ENCODE data around the gene LGALS9C. TPM values are rescaled to one million over a fixed set of nuclear protein-coding genes. Genes with fewer than 3 reads are reported as not detected.
A peak's percentile ranks its signal among the peaks of the same experiment; 100 is the strongest.
"Not testable (repeated sequence)": the region's sequence is repeated elsewhere in the genome, so short reads cannot be mapped to it uniquely, and the experiment has no call there.

LGALS9C gene
- total and polyA plus RNA-seq, 2 of the 4 experiments (the other 2 are of a cell fraction) = not detected

DNA sequence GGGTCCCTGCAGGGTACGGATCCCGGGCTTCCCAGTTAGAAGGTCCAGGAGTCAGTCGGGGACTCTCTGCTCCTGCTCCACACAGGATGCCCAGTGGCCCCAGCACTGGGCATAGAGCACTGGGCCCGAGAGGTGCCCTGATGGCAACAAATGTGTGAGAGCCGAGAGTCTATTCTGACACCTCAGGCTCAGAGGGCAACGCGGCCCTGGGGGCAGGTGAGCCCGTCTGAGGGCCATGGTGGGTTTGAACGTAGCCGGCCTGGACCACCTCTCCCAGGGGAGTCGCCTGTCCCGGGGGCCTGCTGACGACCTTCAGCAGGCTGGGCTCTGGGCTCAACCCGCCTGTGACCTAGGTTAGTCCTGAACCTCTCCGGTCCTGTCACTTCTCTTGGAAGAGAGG lies 23.2 kb downstream of the LGALS9C start:
- H3K23ac ChIP-seq (ENCODE audit: low read depth, low read length); H3K18ac ChIP-seq (ENCODE audit: low read depth, low read length); BruUV-seq (replicated peaks); H3K4me1 ChIP-seq (ENCODE audit: control insufficient read depth, insufficient read depth, low read length); H3K36me3 ChIP-seq (ENCODE audit: control insufficient read depth, insufficient read depth, low read length); H2BK20ac ChIP-seq (ENCODE audit: low read depth, low read length); H3K9me1 ChIP-seq (ENCODE audit: insufficient read depth, low read length); H3K9me3 ChIP-seq (ENCODE audit: control insufficient read depth, insufficient read depth, low read length); H4K20me1 ChIP-seq (ENCODE audit: insufficient read depth, low read length); H4K91ac ChIP-seq (ENCODE audit: insufficient read depth, low read depth, low read length); H3K79me1 ChIP-seq (ENCODE audit: low read depth in 1 of 2, low read length in 2 of 2); POLR2A ChIA-PET (ENCODE audit: unreplicated experiment); H2AK9ac ChIP-seq (replicated peaks; ENCODE audit: low read depth, low read length, poor library complexity); ATAC-seq (ENCODE audit: low read depth); H3K9ac ChIP-seq (ENCODE audit: low read depth, low read length); H3K27ac ChIP-seq (ENCODE audit: insufficient read depth, low read length); H3K56ac ChIP-seq (ENCODE audit: extremely low read depth, insufficient read depth, low read length); H3K4me3 ChIP-seq (ENCODE audit: insufficient read depth, low read depth, low read length); H2AFZ ChIP-seq (replicated peaks; ENCODE audit: low read length, poor library complexity); H2AK5ac ChIP-seq (ENCODE audit: low read depth, low read length); H2BK15ac ChIP-seq (ENCODE audit: low read depth, low read length); H3K4ac ChIP-seq (ENCODE audit: low read depth, low read length); in situ Hi-C loops (cut with MboI; ENCODE audit: low sequenced_read_pairs); intact Hi-C loops (cut with micrococcal nuclease); DNase-seq; H3K27me3 ChIP-seq (ENCODE audit: control insufficient read depth, insufficient read depth, low read length); dilution Hi-C loops (cut with HindIII; ENCODE audit: low sequenced_read_pairs, unreplicated experiment); H3K4me2 ChIP-seq (ENCODE audit: low read depth, low read length); H4K8ac ChIP-seq (ENCODE audit: low read depth in 2 of 2, low read length in 2 of 2); H2BK5ac ChIP-seq (ENCODE audit: low read depth, low read length, poor library complexity, severe bottlenecking); CTCF ChIA-PET; H4K5ac ChIP-seq (ENCODE audit: low read depth, low read length); H2BK120ac ChIP-seq (ENCODE audit: low read depth, low read length); H3K14ac ChIP-seq (replicated peaks; ENCODE audit: low read depth, low read length): not testable (repeated sequence)
- WGBS, 2 experiments (ENCODE audit: extremely low coverage in 2 of 2, insufficient read length in 1 of 2) = no CpG with 5 or more reads among the region's 15 CpGs

DNA sequence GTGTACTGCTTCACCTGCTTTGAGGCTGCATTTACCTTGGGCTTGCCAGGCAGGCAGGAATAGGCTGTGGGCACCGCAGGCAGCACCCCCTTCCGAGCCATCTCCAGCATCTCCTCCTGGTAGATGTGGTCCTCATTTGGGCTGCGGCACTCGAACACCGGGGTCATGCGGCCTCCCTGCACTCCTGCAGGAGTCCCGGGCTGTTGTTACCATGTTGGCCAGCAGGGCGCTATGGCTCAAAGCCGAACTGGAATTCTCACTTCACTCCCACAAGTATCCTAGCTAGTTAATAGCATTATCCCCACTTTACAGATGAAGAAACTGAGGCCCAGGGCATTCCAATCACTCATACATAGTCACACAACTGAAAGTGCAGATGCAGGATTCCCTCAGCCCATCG lies 23.7 kb downstream of the LGALS9C start:
- WGBS, 2 experiments (ENCODE audit: extremely low coverage in 2 of 2, insufficient read length in 1 of 2) = no CpG with 5 or more reads among the region's 10 CpGs
- H3K4ac ChIP-seq (ENCODE audit: low read depth, low read length); H2BK20ac ChIP-seq (ENCODE audit: low read depth, low read length); BruUV-seq (replicated peaks); H3K18ac ChIP-seq (ENCODE audit: low read depth, low read length); H2AFZ ChIP-seq (replicated peaks; ENCODE audit: low read length, poor library complexity); H2AK5ac ChIP-seq (ENCODE audit: low read depth, low read length); H3K56ac ChIP-seq (ENCODE audit: extremely low read depth, insufficient read depth, low read length); H3K14ac ChIP-seq (replicated peaks; ENCODE audit: low read depth, low read length); H2AK9ac ChIP-seq (replicated peaks; ENCODE audit: low read depth, low read length, poor library complexity); in situ Hi-C loops (cut with MboI; ENCODE audit: low sequenced_read_pairs); POLR2A ChIA-PET (ENCODE audit: unreplicated experiment); H3K79me1 ChIP-seq (ENCODE audit: low read depth in 1 of 2, low read length in 2 of 2); H3K9ac ChIP-seq (ENCODE audit: low read depth, low read length); H4K5ac ChIP-seq (ENCODE audit: low read depth, low read length); H4K8ac ChIP-seq (ENCODE audit: low read depth in 2 of 2, low read length in 2 of 2); H2BK15ac ChIP-seq (ENCODE audit: low read depth, low read length); H3K23ac ChIP-seq (ENCODE audit: low read depth, low read length); dilution Hi-C loops (cut with HindIII; ENCODE audit: low sequenced_read_pairs, unreplicated experiment); H2BK120ac ChIP-seq (ENCODE audit: low read depth, low read length); H3K9me3 ChIP-seq (ENCODE audit: control insufficient read depth, insufficient read depth, low read length); H3K27me3 ChIP-seq (ENCODE audit: control insufficient read depth, insufficient read depth, low read length); H3K9me1 ChIP-seq (ENCODE audit: insufficient read depth, low read length); DNase-seq; CTCF ChIA-PET; H3K4me3 ChIP-seq (ENCODE audit: insufficient read depth, low read depth, low read length); H2BK5ac ChIP-seq (ENCODE audit: low read depth, low read length, poor library complexity, severe bottlenecking); H4K91ac ChIP-seq (ENCODE audit: insufficient read depth, low read depth, low read length); H3K4me1 ChIP-seq (ENCODE audit: control insufficient read depth, insufficient read depth, low read length); H3K4me2 ChIP-seq (ENCODE audit: low read depth, low read length); H3K27ac ChIP-seq (ENCODE audit: insufficient read depth, low read length); H4K20me1 ChIP-seq (ENCODE audit: insufficient read depth, low read length); intact Hi-C loops (cut with micrococcal nuclease); H3K36me3 ChIP-seq (ENCODE audit: control insufficient read depth, insufficient read depth, low read length): not testable (repeated sequence)
- ATAC-seq (ENCODE audit: low read depth) = peak; percentile 40; the same call in 1 of the 2 replicates

Measured in IMR-90 (cell line).